ENCODE results near the gene CHTOP. TPM values are rescaled to one million over a fixed set of nuclear protein-coding genes. Genes with fewer than 3 reads are reported as not detected.

The CHTOP gene
- total and polyA plus RNA-seq, 2 of the 8 experiments (the other 6 are each of a cell fraction or from before 2014, with no cell fraction given), result 84.6 to 104 TPM

DNA sequence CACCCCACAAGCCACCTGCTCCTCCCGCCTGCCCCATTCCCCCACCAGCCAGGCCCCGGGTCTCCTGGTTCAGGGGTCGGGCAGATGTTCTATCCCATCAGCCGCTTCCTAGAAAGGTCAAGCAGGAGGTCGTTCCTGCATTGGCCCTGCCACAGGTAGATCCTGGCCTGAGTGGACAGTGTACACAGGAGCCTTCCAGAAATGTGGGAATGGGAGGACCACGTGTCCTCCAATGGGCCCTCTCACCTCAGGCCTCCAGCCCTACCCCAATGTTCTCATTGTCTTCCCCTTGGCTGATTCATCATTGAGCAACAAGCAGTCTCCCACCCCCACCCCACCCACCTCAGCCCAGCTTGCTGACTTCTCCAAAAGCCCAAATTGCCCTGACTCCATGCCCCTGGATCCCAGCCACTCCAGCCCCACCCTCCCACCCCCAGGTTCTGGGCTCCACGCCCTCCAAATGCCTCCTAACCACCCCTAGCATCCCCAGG is 23.0 kb upstream of the CHTOP start:
- ChIA-PET CTCF (ENCODE audit: partially characterized antibody) (interaction anchor here (0.8 to 15.9 kb wide), 5 partner anchors 8 to 40 kb away, joined by 4 to 224 read pairs (median 64); partner anchors contain the start of gene S100A13), POLR2A (ENCODE audit: partially characterized antibody) (interaction anchor here (15.3 kb wide), 1 partner anchor 17 kb away, joined by 261 read pairs; the partner anchor contains the start of genes CHTOP, S100A1 and S100A13)
- H3K9ac ChIP-seq (replicated peaks in 1 of 4; ENCODE audit: extremely low read depth in 1 of 4, low read depth in 3 of 4, low read length in 3 of 4), result no peak overlapping the region
- H3K4me3 ChIP-seq (ENCODE audit: extremely low read depth in 1 of 4, insufficient read depth in 2 of 4, low read depth in 3 of 4, low read length in 4 of 4), result no peak overlapping the region
- H3K14ac ChIP-seq (ENCODE audit: insufficient read length), result no peak overlapping the region
- H3K36me3 ChIP-seq (ENCODE audit: control insufficient read depth in 2 of 4, insufficient read depth in 4 of 4, low read length in 3 of 4), result no peaks in the 10 kb centered on the region
- no peak overlapping the region for H4K8ac ChIP-seq (ENCODE audit: extremely low read depth, insufficient read depth, low read length)
- H3K27me3 ChIP-seq (replicated peaks in 1 of 4; ENCODE audit: control insufficient read depth in 3 of 4, extremely low read depth in 1 of 4, insufficient read depth in 3 of 4, low read length in 3 of 4), result no peaks in the 10 kb centered on the region; a peak in 1 of 7 replicates
- H3K27ac ChIP-seq (ENCODE audit: low read depth, low read length), result no peak overlapping the region
- H3K56ac ChIP-seq (replicated peaks; ENCODE audit: insufficient read length, low read depth, low read length), result no peak overlapping the region
- H3K9me3 ChIP-seq (ENCODE audit: insufficient read depth in 2 of 2, low read depth in 1 of 2, low read length in 1 of 2), result no peaks in the 10 kb centered on the region
- H3K23ac ChIP-seq (ENCODE audit: insufficient read length), result no peak overlapping the region
- H4K5ac ChIP-seq (ENCODE audit: insufficient read length, low read depth, low read length), result no peak overlapping the region
- no peak overlapping the region for H3K18ac ChIP-seq (ENCODE audit: extremely low read depth, low read length)
- DNase-seq (ENCODE audit: low read depth in 1 of 2, low spot score in 2 of 2), result no peak
- peak overlapping the region; percentile 73; the same call in 1 of the 2 replicates for H2BK20ac ChIP-seq (ENCODE audit: low read length)
- no peak overlapping the region for H2BK15ac ChIP-seq (ENCODE audit: low read length)
- H2BK12ac ChIP-seq (ENCODE audit: low read depth, low read length), result 0 out of 2 replicates have a peak overlapping the region, but pooled peaks have one; percentile 5
- no peak overlapping the region for H2AFZ ChIP-seq (ENCODE audit: low read length)
- WGBS, 2 experiments (ENCODE audit: extremely low coverage in 1 of 2, insufficient coverage in 1 of 2, insufficient read length in 1 of 2, insufficient replicate concordance in 2 of 2, low coverage in 1 of 2, low lambda C conversion rate in 2 of 2, missing lambda C conversion rate in 1 of 2), result 98% methylated on average over 5 of the region's 7 CpGs; no CpG with 5 or more reads in 1 of the 2 experiments
- no peak overlapping the region for H3K4ac ChIP-seq (replicated peaks; ENCODE audit: insufficient read length, low read depth, low read length)
- H4K91ac ChIP-seq (replicated peaks; ENCODE audit: insufficient read length, low read length), result peak overlapping the region; percentile 9
- H3K4me1 ChIP-seq (replicated peaks in 1 of 4; ENCODE audit: control insufficient read depth in 3 of 4, insufficient read depth in 4 of 4, low read length in 3 of 4), result peaks cover 0 to 35% (median 21%) of the 10 kb centered on the region in 4 experiments; a peak in 6 of 7 replicates
- no peaks in the 10 kb centered on the region for H3K79me1 ChIP-seq (ENCODE audit: low read depth, low read length)
- H2BK120ac ChIP-seq (replicated peaks; ENCODE audit: low read depth, low read length), result no peak overlapping the region
- no peaks in the 10 kb centered on the region for H4K20me1 ChIP-seq (replicated peaks in 1 of 2; ENCODE audit: control insufficient read depth in 1 of 2, insufficient read depth in 2 of 2, low read length in 2 of 2)
- no peak for FAIRE-seq
- H3K23me2 ChIP-seq (ENCODE audit: low read depth, low read length), result peaks cover 3% of the 10 kb centered on the region
- H3K4me2 ChIP-seq (ENCODE audit: insufficient read depth in 1 of 2, low read depth in 2 of 2, low read length in 2 of 2), result no peak overlapping the region
- no peak overlapping the region for H2BK5ac ChIP-seq (ENCODE audit: low read depth, low read length)
- no peak overlapping the region for H2AK5ac ChIP-seq (ENCODE audit: low read depth, low read length)
- H3K79me2 ChIP-seq (ENCODE audit: control insufficient read depth in 1 of 2, insufficient read depth in 2 of 2, low read length in 2 of 2), result no peaks in the 10 kb centered on the region
- no peak for TF ChIP-seq SRF (IDR thresholded peaks at IDR 0.05; ENCODE audit: low read depth, low read length)
- no peak for TF ChIP-seq FOSL1 (IDR thresholded peaks at IDR 0.05; ENCODE audit: insufficient read depth, low read depth, low read length)
